GM21529 (cell line): ENCODE data around the gene ZAP70.
"Not testable (repeated sequence)": the region's sequence is repeated elsewhere in the genome, so short reads cannot be mapped to it uniquely, and the experiment has no call there.

Experiments used
- ATAC-seq: cut with Tn5 transposase; IDR thresholded peaks from one replicate; pipeline ENCODE4 v1.9.1; 2021; ENCODE audit not compliant: unreplicated experiment

Gene ZAP70

DNA sequence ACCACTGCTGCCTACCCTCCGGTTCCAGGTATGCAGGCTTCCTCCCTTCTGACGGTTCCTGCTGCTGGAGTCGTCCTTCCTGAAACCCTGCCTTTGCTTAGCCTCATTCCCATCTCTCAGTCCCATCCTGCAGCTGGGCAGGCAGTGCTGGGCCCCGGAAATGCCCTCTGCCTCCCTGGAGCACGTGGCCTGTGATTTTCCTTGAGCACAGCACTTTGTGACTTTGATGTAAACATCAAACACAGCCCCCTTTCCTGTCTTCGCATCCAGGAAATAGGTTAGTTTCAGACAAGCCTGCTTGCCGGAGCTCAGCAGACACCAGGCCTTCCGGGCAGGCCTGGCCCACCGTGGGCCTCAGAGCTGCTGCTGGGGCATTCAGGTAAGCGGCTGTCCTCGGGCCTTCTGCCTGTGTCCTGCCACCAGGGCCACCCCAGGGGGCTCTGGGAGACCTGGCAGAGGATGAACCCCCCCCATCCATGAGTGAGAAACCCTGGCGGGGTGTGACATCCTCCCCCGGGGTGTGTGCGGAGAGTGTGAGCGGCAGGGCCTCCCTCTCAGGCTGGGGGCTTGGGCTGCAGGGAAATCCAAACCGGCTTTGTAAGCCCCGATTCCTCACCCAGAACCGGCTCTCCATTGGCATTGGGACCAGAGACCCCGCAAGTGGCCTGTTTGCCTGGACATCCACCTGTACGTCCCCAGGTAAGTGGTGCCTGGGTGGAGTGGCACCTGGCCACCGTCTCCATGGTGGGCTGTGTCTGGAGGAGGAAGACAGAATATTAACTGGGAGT, at the start of gene ZAP70:
ZAP70 (plus strand) TSS at position 281 of the 788 bp plus-strand sequence. CDS start 10,461 bp downstream, outside the sequence.
- no peak for ATAC-seq

DNA sequence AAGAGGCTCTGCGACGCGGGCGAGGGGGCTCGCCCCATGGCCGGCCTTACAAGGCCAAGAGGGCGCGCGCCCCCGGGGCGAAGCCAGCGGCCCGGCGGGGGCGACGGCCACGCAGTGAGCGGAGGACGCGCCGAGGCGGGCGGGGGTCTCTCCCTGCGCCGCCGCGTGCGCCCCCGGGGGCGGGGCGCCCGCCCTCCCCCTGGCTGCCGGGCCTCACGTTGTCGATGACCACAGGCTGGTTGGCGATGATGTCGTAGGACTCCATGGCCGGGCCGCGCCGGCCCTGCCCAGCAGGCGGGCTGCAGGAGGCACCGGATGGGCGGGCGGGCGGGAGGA, 49.8 kb upstream of the ZAP70 start:
- no peak for ATAC-seq

- peak; percentile 84 for ATAC-seq
These were observed 49.3 kb upstream of the ZAP70 start, which contains the start of gene ACTR1B for GRCh38 chr2:97663962-97664635. TSS of gene ACTR1B (minus strand) at chr2:97664044. CDS start at chr2:97663890, 154 bp downstream.

DNA sequence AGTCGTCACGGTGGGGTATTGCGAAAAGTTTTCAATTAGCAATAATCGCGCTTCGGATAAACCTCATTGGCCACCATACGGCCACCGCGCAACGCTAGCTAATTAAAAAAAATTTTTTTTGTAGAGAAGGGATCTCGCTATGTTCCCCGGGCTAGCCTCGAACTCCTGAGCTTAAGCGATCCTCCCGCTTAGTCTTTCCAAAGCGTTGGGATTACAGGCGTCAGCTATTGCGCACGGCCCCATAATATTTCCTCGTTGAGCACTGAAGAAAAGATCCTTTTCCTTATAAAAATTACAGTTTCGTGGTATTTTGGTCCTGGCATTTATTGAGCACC, 48.8 kb upstream of the ZAP70 start:
- ATAC-seq = no peak

DNA sequence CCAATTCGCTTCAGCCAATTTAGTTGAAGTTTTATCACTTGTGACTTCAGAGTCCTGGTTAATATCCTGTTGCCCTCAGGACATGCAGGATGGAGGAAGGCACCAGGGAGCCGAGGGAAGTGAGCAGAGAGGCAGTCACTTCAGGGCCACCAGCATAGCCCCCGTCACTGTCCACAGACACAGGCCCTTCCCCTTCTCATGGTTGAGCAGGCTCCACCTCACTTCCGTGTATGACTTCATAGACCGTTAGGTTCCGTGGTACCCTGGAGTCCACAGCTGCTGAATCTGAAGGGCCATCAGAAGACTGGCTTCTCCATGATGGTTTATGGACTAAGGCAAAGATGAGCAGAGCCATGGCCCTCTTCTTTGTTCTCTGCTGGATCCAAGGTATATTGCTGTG, 43.9 kb upstream of the ZAP70 start, which contains the start of gene C2orf92:
C2orf92 (plus strand) TSS at position 266 of the 400 bp plus-strand sequence; CDS start at position 342, 76 bp downstream.
- ATAC-seq = no peak

GRCh38 chr2:97670471-97670870, 42.9 kb upstream of the ZAP70 start:
- no peak for ATAC-seq

DNA sequence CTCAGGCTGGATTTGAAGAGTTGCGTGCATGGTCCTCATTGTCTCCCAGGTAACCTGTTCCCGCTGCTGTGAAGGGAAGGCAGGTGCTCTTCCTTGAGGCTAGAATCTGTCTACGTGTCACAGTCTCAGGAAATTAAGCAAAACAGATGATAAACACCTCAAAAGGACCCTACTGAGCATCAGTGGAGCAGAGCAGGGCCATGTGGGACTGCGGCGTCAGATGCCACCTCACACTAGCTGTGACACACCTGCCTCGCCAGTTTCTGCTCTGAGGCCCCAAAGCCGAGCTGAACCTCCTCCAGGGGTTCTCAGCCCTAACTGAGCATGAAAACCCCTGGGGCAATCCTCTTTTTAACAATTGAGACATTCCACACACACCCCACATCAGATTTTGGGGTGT, 41.9 kb upstream of the ZAP70 start:
- ATAC-seq = no peak

GRCh38 chr2:97672606-97673140, 40.7 kb upstream of the ZAP70 start:
- not testable (repeated sequence) for ATAC-seq

DNA sequence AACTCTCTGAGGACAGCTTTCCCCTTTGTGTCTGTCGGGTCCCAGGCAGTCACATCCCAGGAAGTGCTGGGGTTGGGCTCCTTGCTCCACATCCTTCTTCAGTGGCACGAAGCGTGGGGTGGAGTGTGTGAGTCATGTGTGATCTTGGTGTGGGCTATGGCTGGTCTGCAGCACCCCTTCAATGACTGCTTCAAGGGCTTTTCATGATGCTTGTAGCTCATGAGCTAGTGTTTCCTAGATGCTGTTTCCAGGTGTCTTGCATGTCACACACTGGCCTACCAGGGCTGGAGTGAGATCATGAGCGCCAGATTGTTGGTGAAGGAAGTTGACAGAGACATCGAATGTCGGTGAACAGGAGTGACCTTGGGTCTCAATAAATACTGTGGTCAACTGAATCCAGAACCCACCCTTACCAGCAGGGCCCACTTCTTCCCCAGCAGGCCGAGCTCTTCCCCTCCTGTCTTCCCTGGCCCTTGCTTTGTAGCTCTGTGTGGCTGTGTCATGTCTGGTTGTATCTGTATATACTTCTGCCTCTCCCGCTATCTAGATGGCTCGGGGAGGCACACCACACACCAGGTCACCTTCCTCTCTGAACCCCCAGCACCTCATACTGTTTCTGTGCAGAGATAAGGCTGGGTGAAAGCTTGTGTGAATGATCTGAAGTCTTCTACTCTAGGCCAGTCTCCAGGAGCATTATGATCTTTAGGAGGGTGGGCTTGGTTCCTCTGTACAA, 40.0 kb upstream of the ZAP70 start:
- ATAC-seq = no peak

DNA sequence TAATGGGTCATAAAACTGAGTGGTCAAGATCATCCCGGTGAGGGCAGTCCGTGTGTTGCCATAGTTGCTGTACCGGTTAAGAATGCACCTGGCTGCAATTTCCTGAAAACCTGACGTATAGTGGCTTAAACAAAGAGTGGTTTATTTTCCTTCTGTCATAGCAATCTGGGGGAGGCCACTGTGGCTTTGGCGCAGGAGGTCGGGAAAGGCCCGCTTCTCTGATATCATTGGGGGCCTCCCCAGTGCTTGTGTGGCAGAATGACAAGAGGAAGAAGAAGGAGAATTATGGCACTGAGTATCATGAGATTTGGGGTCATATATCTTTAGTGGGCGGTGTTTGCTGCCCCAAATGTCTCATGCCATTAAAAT, 39.5 kb upstream of the ZAP70 start:
- ATAC-seq = no peak

- no peak for ATAC-seq
These were observed 37.8 kb upstream of the ZAP70 start for GRCh38 chr2:97675430-97676113.

- ATAC-seq = no peak
These were observed 36.8 kb upstream of the ZAP70 start for GRCh38 chr2:97676620-97677019.

GRCh38 chr2:97677480-97677879, 35.9 kb upstream of the ZAP70 start:
- no peak for ATAC-seq

- no peak for ATAC-seq
These were observed 35.1 kb upstream of the ZAP70 start for GRCh38 chr2:97678298-97678697.

DNA sequence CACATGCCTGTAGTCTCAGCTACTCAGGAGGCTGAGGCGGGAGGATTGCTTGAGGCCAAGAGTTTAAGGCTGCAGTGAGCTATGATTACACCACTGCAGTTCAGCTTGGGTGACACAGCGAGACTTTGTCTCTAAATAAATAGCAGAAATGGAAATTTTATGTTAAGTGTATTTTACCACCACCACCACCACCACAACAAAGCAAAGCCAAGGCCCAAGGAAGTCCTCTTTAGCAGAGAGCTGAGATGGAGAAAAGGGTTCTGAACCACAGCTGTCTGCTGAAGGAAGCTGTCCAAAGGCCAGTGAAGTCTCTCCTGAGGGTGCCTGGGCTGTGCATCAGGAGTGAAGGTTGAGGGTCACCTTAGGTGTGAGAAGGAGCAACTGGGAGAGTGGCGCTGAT, 26.1 kb upstream of the ZAP70 start:
- not testable (repeated sequence) for ATAC-seq

DNA sequence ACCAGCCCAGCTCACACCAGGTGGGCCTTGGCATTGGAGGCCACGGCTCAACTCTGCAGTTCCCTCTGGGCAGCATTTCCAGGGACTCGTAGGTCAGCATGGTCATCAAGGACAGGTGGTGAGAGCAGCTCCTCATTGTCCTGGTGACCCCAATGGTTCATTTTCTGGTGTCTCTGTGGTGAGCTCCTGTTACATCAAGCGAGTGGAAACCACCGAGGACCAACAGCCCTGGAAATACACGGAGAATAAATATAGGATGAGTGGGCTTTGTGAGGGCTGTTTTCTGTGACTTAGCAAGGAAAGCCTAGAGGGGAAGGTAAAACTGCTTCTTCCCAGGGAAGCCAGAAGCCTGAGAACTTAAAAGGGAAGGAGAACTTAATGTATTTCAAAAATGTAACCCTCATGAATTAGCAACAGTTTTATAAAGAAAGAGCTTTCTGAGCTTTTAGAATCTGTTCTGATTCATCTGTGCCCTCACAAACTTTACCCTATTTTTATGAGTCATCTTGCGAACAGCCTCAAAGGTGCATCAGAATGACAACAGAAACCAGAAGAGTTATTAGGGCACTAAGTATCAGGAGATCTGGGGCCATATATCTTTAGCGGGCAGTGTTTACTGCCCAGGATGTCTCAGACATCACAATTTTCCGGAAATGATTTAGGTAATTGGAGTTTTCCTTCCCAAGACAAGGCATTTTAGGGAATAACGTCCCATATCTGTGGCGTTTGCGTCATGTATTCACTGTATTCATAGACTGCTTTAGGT, 25.1 kb upstream of the ZAP70 start:
- ATAC-seq = peak; percentile 63

DNA sequence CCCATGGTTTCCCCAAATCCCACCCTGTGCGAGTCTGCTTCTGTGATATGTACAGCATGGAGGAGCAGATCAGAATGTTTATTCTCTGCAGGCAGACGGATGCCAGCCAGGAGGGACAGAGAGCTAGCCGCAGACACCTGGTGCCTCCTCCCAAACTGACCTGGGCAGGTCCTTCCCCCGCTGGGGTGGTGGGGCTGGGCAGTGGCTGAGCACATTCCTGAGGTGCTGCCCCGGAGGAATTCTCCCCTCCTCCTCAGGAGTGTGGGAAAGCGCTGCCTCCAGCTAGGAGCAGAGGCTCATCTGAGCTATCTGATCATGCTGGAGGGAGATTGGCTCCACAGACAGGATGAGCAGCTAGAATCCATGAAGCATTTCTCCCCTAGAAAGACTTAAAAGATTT, 22.2 kb upstream of the ZAP70 start:
- no peak for ATAC-seq

- no peak for ATAC-seq
These were observed 19.9 kb upstream of the ZAP70 start for GRCh38 chr2:97693476-97693875.

GRCh38 chr2:97695744-97696143, 17.6 kb upstream of the ZAP70 start:
- ATAC-seq = no peak
